NB4 (cell line): ENCODE measurements around the gene DLG2.
"Not testable (repeated sequence)": the region's sequence is repeated elsewhere in the genome, so short reads cannot be mapped to it uniquely, and the experiment has no call there.

Source experiments
- CTCF ChIP-seq: IDR thresholded peaks from one replicate; pipeline ENCODE4 v1.5.1; 2012; ENCODE audit warnings: low read depth, low read length
- POLR2A ChIP-seq: IDR thresholded peaks from 2 replicates; pipeline ENCODE4 v1.6.1; 2011; ENCODE audit warnings: mild to moderate bottlenecking; ENCODE audit not compliant: insufficient read length; ENCODE audit errors: extremely low read depth

GRCh38 chr11:83731288-83731687 lies 1895.9 kb downstream of the DLG2 start:
- not testable (repeated sequence) for TF ChIP-seq CTCF, POLR2A
